ENCODE results near the gene CRY2. TPM values are rescaled to one million over a fixed set of nuclear protein-coding genes. Genes with fewer than 3 reads are reported as not detected.

CRY2 gene
- polyA plus RNA-seq, 4 donors = 6.7 to 23.1 (median 10.1) TPM

DNA sequence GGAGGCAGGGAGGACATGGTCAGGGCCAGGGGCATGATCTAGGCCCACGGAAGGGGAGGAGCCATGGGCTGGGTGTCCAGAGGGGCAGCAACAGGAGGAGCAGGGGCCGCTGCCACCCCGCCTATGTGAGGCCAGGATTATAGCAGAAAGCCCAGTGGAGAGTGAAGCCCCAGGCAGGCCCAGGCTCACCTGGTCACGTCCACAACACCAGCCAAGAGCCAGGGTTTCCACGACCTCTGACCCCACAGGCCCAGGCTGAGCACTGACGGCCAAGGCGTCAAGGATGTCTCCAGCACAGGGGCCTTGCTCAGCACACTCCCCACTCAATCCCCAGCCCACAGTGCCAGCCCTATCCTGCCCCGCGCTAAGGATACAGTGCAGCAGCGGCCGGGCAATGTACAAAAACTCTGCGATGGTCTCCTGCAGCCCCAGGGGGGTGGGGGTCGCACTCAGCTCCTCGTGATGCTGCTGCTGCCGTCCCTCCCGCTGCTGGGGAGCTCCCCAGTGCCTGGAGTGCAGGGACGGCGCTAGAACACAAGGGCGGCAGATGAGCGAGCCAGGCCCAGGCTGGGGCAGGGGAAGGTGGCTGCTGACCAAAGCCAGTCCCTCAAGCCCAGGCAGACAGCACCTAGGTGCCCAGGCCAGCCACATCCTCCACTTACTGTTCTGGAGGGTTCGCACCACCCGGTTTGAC lies 66.8 kb downstream of the CRY2 start:
- Histone ChIP-seq H3K27ac (ENCODE audit: low read depth in 1 of 3, low read length in 2 of 3) (no peak overlapping the region), H3K4me1 (ENCODE audit: control insufficient read depth in 3 of 3, insufficient read depth in 2 of 3, low read depth in 1 of 3, low read length in 2 of 3) (peaks cover 0 to 4% (median 0%) of the 10 kb centered on the region in 3 donors), H3K36me3 (ENCODE audit: control insufficient read depth in 3 of 3, insufficient read depth in 2 of 3, low read depth in 1 of 3, low read length in 3 of 3) (peaks cover 12 to 74% (median 19%) of the 10 kb centered on the region in 3 donors), H3K4me3 (ENCODE audit: low read depth in 1 of 3, low read length in 3 of 3) (no peak overlapping the region), H3K9me3 (ENCODE audit: control insufficient read depth in 2 of 2, insufficient read depth in 1 of 2, low read depth in 1 of 2, low read length in 1 of 2) (no peaks in the 10 kb centered on the region), H3K27me3 (ENCODE audit: control insufficient read depth in 3 of 3, insufficient read depth in 3 of 3, low read length in 3 of 3) (no peaks in the 10 kb centered on the region)
- no peak for FAIRE-seq
- DNase-seq = no peak
- WGBS, 3 donors = 88 to 91% (median 88%) methylated on average over 20 to 22 of the region's 22 CpGs

- H3K36me3 ChIP-seq (ENCODE audit: control insufficient read depth in 3 of 3, insufficient read depth in 2 of 3, low read depth in 1 of 3, low read length in 3 of 3) = peaks cover 12 to 60% (median 12%) of the 10 kb centered on the region in 3 donors
- FAIRE-seq = no peak
- no peaks in the 10 kb centered on the region for H3K27me3 ChIP-seq (ENCODE audit: control insufficient read depth in 3 of 3, insufficient read depth in 3 of 3, low read length in 3 of 3)
- H3K4me3 ChIP-seq (ENCODE audit: low read depth in 1 of 3, low read length in 3 of 3) = no peak overlapping the region
- H3K27ac ChIP-seq (ENCODE audit: low read depth in 1 of 3, low read length in 2 of 3) = no peak overlapping the region
- 82 to 88% (median 88%) methylated on average over 13 of the region's 13 CpGs for WGBS, 3 donors
- peaks cover 0 to 11% (median 0%) of the 10 kb centered on the region in 3 donors for H3K4me1 ChIP-seq (ENCODE audit: control insufficient read depth in 3 of 3, insufficient read depth in 2 of 3, low read depth in 1 of 3, low read length in 2 of 3)
- H3K9me3 ChIP-seq (ENCODE audit: control insufficient read depth in 2 of 2, insufficient read depth in 1 of 2, low read depth in 1 of 2, low read length in 1 of 2) = no peaks in the 10 kb centered on the region
- DNase-seq = no peak
These were observed 68.2 kb downstream of the CRY2 start for GRCh38 chr11:45915446-45915845.

GRCh38 chr11:45917286-45917622 lies 70.0 kb downstream of the CRY2 start:
- FAIRE-seq (no peak), DNase-seq (no peak)
- H3K4me3 ChIP-seq (ENCODE audit: low read depth in 1 of 3, low read length in 3 of 3) = peak overlapping the region; percentile 85 to 96 (median 92)
- peaks cover 0 to 20% (median 1%) of the 10 kb centered on the region in 3 donors for H3K4me1 ChIP-seq (ENCODE audit: control insufficient read depth in 3 of 3, insufficient read depth in 2 of 3, low read depth in 1 of 3, low read length in 2 of 3)
- 2 to 5% (median 2%) methylated on average over 16 of the region's 16 CpGs for WGBS, 3 donors
- no peaks in the 10 kb centered on the region for H3K9me3 ChIP-seq (ENCODE audit: control insufficient read depth in 2 of 2, insufficient read depth in 1 of 2, low read depth in 1 of 2, low read length in 1 of 2)
- H3K36me3 ChIP-seq (ENCODE audit: control insufficient read depth in 3 of 3, insufficient read depth in 2 of 3, low read depth in 1 of 3, low read length in 3 of 3) = peaks cover 7 to 42% (median 9%) of the 10 kb centered on the region in 3 donors
- H3K27me3 ChIP-seq (ENCODE audit: control insufficient read depth in 3 of 3, insufficient read depth in 3 of 3, low read length in 3 of 3) = peaks cover 0 to 11% (median 0%) of the 10 kb centered on the region in 3 donors
- H3K27ac ChIP-seq (ENCODE audit: low read depth in 1 of 3, low read length in 2 of 3) = peak overlapping the region; percentile 92 to 97 (median 97)

DNA sequence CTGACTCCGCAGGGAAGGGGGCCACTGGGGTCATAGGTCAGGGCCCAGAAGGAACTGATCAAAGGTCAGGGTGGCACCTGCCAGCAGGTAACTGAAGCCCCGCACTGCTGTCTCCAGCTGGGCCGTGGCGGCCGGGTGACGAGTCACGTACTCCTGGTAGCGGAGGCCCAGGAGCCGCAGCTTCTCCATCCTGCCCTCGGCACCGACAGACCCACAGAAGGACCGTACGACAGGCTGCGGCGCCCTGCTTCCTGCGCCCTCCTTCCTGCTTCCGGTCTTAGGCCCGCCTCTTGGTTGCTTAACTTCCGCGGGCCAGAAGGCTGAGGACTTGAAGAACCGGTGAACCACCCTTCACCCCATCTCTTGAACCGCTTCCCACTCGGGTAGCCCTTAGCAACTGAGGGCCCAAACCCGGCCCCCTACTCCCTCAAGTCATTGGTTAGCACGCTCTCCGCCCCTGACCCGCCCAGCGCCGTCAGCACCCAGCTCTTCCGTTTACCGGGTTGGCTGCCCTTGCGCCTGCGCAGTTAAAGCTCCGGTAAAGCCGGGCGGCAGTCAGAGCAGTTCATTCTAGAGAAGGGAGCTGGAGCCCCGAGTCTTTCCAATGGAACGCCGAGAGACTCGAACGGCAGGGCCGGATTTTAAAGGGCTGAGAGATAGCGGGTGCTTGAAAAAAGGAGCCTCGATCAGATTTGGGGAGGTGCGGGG lies 70.5 kb downstream of the CRY2 start, which contains the start of gene PEX16:
Gene PEX16 (minus strand): TSS at position 255 of the 708 bp plus-strand sequence. CDS start 66 bp downstream, at position 189.
- Histone ChIP-seq H3K4me3 (ENCODE audit: low read depth in 1 of 3, low read length in 3 of 3) (peak within 1 kb of the TSS; percentile 85 to 96 (median 92)), H3K4me1 (ENCODE audit: control insufficient read depth in 3 of 3, insufficient read depth in 2 of 3, low read depth in 1 of 3, low read length in 2 of 3) (peaks cover 0 to 20% (median 3%) of the 10 kb centered on the region in 3 donors), H3K27me3 (ENCODE audit: control insufficient read depth in 3 of 3, insufficient read depth in 3 of 3, low read length in 3 of 3) (peaks cover 0 to 12% (median 0%) of the 10 kb centered on the region in 3 donors), H3K9me3 (ENCODE audit: control insufficient read depth in 2 of 2, insufficient read depth in 1 of 2, low read depth in 1 of 2, low read length in 1 of 2) (no peaks in the 10 kb centered on the region), H3K27ac (ENCODE audit: low read depth in 1 of 3, low read length in 2 of 3) (peak within 1 kb of the TSS; percentile 92 to 97 (median 97)), H3K36me3 (ENCODE audit: control insufficient read depth in 3 of 3, insufficient read depth in 2 of 3, low read depth in 1 of 3, low read length in 3 of 3) (peaks cover 7 to 37% (median 9%) of the 10 kb centered on the region in 3 donors)
- 0% methylated on average over 45 of the region's 45 CpGs for WGBS, 3 donors
- DNase-seq (peak; percentile 98), FAIRE-seq (no peak)

- peaks cover 0 to 16% (median 3%) of the 10 kb centered on the region in 3 donors for H3K27me3 ChIP-seq (ENCODE audit: control insufficient read depth in 3 of 3, insufficient read depth in 3 of 3, low read length in 3 of 3)
- no peaks in the 10 kb centered on the region for H3K9me3 ChIP-seq (ENCODE audit: control insufficient read depth in 2 of 2, insufficient read depth in 1 of 2, low read depth in 1 of 2, low read length in 1 of 2)
- FAIRE-seq = no peak
- H3K4me1 ChIP-seq (ENCODE audit: control insufficient read depth in 3 of 3, insufficient read depth in 2 of 3, low read depth in 1 of 3, low read length in 2 of 3) = peaks cover 0 to 20% (median 3%) of the 10 kb centered on the region in 3 donors
- peaks cover under 1 to 30% (median 6%) of the 10 kb centered on the region in 3 donors for H3K36me3 ChIP-seq (ENCODE audit: control insufficient read depth in 3 of 3, insufficient read depth in 2 of 3, low read depth in 1 of 3, low read length in 3 of 3)
- DNase-seq = peak; percentile 75 to 85
- H3K27ac ChIP-seq (ENCODE audit: low read depth in 1 of 3, low read length in 2 of 3) = peak overlapping the region; percentile 92 to 97 (median 97)
- 0% methylated on average over 38 of the region's 38 CpGs for WGBS, 3 donors
- H3K4me3 ChIP-seq (ENCODE audit: low read depth in 1 of 3, low read length in 3 of 3) = peak overlapping the region; percentile 57 to 96 (median 92)
These were observed 71.2 kb downstream of the CRY2 start for GRCh38 chr11:45918331-45918941.

GRCh38 chr11:45918962-45919675 lies 71.8 kb downstream of the CRY2 start:
- no peak for FAIRE-seq
- WGBS, 3 donors = 60 to 67% (median 62%) methylated on average over 7 of the region's 7 CpGs
- Histone ChIP-seq H3K9me3 (ENCODE audit: control insufficient read depth in 2 of 2, insufficient read depth in 1 of 2, low read depth in 1 of 2, low read length in 1 of 2) (no peaks in the 10 kb centered on the region), H3K4me3 (ENCODE audit: low read depth in 1 of 3, low read length in 3 of 3) (peak overlapping the region in 1 of 3 donors; percentile 96), H3K27ac (ENCODE audit: low read depth in 1 of 3, low read length in 2 of 3) (no peak overlapping the region), H3K36me3 (ENCODE audit: control insufficient read depth in 3 of 3, insufficient read depth in 2 of 3, low read depth in 1 of 3, low read length in 3 of 3) (peaks cover 0 to 23% (median 4%) of the 10 kb centered on the region in 3 donors), H3K27me3 (ENCODE audit: control insufficient read depth in 3 of 3, insufficient read depth in 3 of 3, low read length in 3 of 3) (peaks cover 0 to 19% (median 3%) of the 10 kb centered on the region in 3 donors), H3K4me1 (ENCODE audit: control insufficient read depth in 3 of 3, insufficient read depth in 2 of 3, low read depth in 1 of 3, low read length in 2 of 3) (peaks cover 0 to 20% (median 3%) of the 10 kb centered on the region in 3 donors)
- DNase-seq = no peak

GRCh38 chr11:45919806-45920530 lies 72.7 kb downstream of the CRY2 start:
- H3K9me3 ChIP-seq (ENCODE audit: control insufficient read depth in 2 of 2, insufficient read depth in 1 of 2, low read depth in 1 of 2, low read length in 1 of 2) = no peaks in the 10 kb centered on the region
- no peak overlapping the region for H3K4me3 ChIP-seq (ENCODE audit: low read depth in 1 of 3, low read length in 3 of 3)
- no peak for DNase-seq
- no peak for FAIRE-seq
- H3K4me1 ChIP-seq (ENCODE audit: control insufficient read depth in 3 of 3, insufficient read depth in 2 of 3, low read depth in 1 of 3, low read length in 2 of 3) = peaks cover 0 to 20% (median 3%) of the 10 kb centered on the region in 3 donors
- WGBS, 3 donors = 71 to 78% (median 72%) methylated on average over 11 to 13 of the region's 13 CpGs
- H3K36me3 ChIP-seq (ENCODE audit: control insufficient read depth in 3 of 3, insufficient read depth in 2 of 3, low read depth in 1 of 3, low read length in 3 of 3) = peaks cover 0 to 17% (median 0%) of the 10 kb centered on the region in 3 donors
- H3K27ac ChIP-seq (ENCODE audit: low read depth in 1 of 3, low read length in 2 of 3) = no peak overlapping the region
- peaks cover 0 to 22% (median 3%) of the 10 kb centered on the region in 3 donors for H3K27me3 ChIP-seq (ENCODE audit: control insufficient read depth in 3 of 3, insufficient read depth in 3 of 3, low read length in 3 of 3)
